ENCODE measurements around the gene TMUB2. TPM values are rescaled to one million over a fixed set of nuclear protein-coding genes. Genes with fewer than 3 reads are reported as not detected.

TMUB2 gene
- total and polyA plus RNA-seq, 2 of the 13 experiments (the other 11 are each of a cell fraction or from before 2014, with no cell fraction given), result 26.9 to 50.8 TPM

- TF ChIP-seq ZNF138 (CRISPR knock-in tag; IDR thresholded peaks at IDR 0.05; ENCODE audit: low read depth), result no peak
- TF ChIP-seq ZMAT5 (CRISPR knock-in tag; IDR thresholded peaks at IDR 0.05; ENCODE audit: borderline replicate concordance, low read depth), result no peak
- TF ChIP-seq ERF (CRISPR knock-in tag; IDR thresholded peaks at IDR 0.05), result 0 out of 2 replicates have a peak, but pooled peaks have one; percentile 43
- TF ChIP-seq AHDC1 (CRISPR knock-in tag; IDR thresholded peaks at IDR 0.05; ENCODE audit: borderline replicate concordance), result 0 out of 2 replicates have a peak, but pooled peaks have one; percentile 5
- TF ChIP-seq ATF1 (CRISPR knock-in tag; IDR thresholded peaks at IDR 0.05), result no peak
- no peak for TF ChIP-seq CENPBD1 (CRISPR knock-in tag; IDR thresholded peaks at IDR 0.05; ENCODE audit: borderline replicate concordance, low read depth)
- no peak for TF ChIP-seq FIP1L1 (IDR thresholded peaks at IDR 0.05; ENCODE audit: borderline replicate concordance, insufficient read depth, low read depth, low read length)
- no peak; the same call in 1 of the 2 replicates for TF ChIP-seq CAMTA2 (CRISPR knock-in tag; IDR thresholded peaks at IDR 0.05; ENCODE audit: borderline replicate concordance)
- TF ChIP-seq LRRFIP1 (CRISPR knock-in tag; conservative IDR thresholded peaks at IDR 0.05), result no peak
- TF ChIP-seq FOSL1 (CRISPR knock-in tag; IDR thresholded peaks at IDR 0.05; ENCODE audit: borderline replicate concordance), result peak; percentile 90
- no peak for TF ChIP-seq ATF4 (CRISPR knock-in tag; IDR thresholded peaks at IDR 0.05)
- no peak for TF ChIP-seq THRA (CRISPR knock-in tag; IDR thresholded peaks at IDR 0.05; ENCODE audit: borderline replicate concordance)
- TF ChIP-seq MXD4 (CRISPR knock-in tag; IDR thresholded peaks at IDR 0.05), result peak; percentile 72; the same call in 1 of the 2 replicates
- no peak for TF ChIP-seq FOXA1 (IDR thresholded peaks at IDR 0.05)
- TF ChIP-seq FOXA1 (CRISPR knock-in tag; IDR thresholded peaks at IDR 0.05), result 0 out of 2 replicates have a peak, but pooled peaks have one; percentile 37
- peak; percentile 59; the same call in 1 of the 2 replicates for TF ChIP-seq ZNF747 (CRISPR knock-in tag; IDR thresholded peaks at IDR 0.05; ENCODE audit: borderline replicate concordance)
- no peak for TF ChIP-seq SMC3 (IDR thresholded peaks at IDR 0.05; ENCODE audit: low read length)
These were observed 48.7 kb upstream of the TMUB2 start (continued) for GRCh38 chr17:44137891-44138709.

Measured in HepG2 (cell line).